ENCODE data around the gene TCF12.

The TCF12 gene

DNA sequence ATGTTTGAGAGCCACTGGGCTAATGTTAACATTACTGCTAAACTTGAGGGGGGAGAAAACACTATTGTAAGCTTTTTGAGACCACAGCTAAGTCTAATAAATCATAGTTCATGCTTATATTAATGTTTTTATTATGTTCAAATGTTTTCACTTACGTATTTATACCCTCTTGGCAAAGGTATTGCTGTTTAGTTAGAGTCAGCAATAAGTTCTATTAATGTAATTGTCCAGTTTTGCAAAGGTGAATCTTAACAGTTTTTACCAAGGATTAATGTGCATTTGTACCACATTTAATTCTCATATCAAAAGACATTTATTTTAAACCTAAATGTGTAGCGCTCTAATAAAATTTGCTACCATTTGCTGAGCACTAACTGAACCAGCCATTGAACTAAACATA is 251.2 kb downstream of the TCF12 start:
- no peak for DNase-seq (ENCODE audit: low spot score)

DNA sequence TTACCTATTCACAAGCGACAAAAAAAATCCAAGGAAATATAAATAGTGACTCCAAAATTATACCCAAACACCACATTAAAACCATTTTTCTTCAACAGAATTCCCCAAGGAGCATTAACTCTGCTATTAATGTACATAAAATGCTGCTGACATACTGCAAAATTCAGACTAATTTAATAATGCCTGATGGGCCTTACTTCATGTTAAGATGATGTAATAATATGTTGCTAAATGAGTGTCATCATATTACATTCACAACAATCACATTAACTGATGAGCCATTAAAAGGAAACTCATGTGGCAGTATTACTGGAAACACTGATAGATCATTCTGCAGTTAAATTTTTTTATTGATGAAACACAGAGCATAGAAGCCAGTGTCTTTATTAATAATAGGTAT is 253.0 kb downstream of the TCF12 start:
- no peak for DNase-seq (ENCODE audit: low spot score)

DNA sequence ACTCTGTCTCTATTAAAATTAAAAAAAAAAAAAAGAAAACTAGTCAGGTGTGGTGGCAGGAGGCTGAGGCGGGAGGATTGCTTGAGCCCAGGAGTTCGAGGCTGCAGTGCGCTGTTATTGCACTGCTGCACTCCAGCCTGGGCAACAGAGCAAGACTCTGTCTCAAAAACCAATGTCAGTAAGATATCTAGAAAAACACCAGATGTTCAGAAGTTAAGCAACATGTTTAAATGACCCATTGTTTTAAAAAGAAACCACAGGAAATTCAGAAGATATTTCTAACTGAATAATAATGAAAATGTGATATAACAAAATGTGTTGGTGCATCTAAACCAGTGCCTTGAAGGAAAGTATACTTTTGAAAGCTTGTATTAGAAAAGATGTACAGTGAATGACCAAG is 254.5 kb downstream of the TCF12 start:
- DNase-seq (ENCODE audit: low spot score), result no peak

DNA sequence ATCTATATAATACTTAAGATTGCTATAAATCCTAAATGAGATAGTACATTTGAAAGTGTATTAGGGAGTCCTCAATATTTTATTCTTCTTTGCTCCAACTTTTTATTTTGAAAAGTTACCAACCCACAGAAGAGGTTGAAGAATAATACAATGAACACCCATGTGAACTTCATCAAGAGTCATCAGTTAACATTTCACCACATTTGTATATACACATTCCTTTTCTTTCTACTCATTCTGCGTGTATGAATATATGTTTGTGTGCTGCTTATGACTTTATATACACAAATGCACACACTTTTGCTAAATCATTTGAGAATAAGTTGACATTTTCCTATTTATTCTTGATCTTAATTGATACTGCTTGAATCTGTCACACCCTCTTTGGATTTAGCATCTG is 264.6 kb downstream of the TCF12 start:
- peak; percentile 21 for DNase-seq (ENCODE audit: low spot score)

DNA sequence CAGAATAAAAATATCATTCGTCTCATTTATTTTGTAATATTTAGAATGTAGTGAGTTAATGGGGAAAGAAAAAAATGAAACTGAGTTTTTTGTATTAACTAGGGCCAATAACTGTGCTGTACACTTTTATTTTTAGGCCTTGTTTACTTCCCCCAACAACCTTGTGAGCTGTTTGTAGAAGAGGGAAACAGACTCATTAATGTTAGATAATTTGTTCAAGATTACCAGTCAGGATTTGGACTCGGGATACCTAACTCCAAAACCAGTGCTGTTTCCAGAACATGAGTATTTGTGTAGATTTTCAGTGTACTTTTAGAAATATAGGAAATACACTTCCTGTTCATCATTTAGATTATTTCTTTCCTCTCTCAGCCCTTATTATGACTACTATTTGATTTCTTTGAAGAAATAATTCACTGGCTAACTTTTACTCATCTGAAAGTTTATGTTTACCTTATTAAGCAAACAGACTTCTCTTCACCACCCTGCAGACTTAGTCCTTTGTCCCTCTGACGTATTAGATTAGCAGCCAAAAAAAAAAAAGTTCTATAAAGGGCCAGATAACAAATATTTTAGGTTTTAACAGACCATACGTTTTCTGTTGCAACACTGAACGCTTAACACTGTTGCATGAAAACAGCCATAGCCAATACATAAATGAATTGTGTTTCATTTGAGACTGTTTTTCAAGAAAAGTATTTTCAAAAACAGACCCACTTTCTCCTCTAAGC is 265.3 kb downstream of the TCF12 start:
- no peak for DNase-seq (ENCODE audit: low spot score)

DNA sequence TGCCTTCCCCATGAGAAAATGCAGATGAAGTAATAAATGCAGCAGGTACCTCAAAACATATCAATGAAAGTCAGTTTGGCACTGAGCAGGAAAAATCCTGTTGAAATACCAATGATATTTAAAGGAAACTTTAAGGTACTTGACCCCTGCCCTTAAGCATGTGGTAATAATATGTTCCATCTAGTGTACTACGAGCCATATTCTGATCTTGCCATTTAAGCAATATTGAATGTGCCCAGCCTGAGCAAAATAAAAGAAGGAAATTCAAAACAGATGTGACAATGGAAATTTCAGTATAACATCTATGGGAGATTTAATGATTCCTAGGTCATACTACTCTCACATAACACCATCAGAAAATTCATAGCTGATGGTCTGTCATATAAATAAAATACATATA is 266.1 kb downstream of the TCF12 start:
- no peak for DNase-seq (ENCODE audit: low spot score)

DNA sequence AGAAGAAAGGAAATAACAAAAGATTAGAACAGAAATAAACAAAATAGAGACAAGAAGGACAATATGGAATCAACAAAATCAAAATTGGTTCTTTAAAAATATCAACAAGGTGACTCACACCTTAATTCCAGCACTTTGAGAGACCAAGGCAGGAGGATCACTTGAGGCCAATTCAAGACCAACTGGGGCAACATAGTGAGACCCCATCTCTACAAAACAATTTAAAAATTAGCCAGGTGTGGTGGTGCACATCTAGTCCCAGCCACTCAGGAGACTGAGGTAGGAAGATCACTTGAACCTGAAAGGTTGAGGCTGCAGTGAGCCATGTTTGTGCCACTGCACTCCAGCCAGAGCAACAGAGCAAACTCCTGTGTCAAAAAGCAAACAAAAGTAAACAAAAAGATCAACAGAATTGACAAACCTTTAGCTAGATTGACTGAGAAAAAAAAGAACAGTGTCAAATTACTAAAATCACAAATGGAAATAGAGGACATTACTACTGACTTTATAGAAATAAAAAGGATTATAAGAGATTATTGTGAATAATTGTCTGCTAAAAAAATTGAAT is 267.1 kb downstream of the TCF12 start:
- DNase-seq (ENCODE audit: low spot score), result no peak

DNA sequence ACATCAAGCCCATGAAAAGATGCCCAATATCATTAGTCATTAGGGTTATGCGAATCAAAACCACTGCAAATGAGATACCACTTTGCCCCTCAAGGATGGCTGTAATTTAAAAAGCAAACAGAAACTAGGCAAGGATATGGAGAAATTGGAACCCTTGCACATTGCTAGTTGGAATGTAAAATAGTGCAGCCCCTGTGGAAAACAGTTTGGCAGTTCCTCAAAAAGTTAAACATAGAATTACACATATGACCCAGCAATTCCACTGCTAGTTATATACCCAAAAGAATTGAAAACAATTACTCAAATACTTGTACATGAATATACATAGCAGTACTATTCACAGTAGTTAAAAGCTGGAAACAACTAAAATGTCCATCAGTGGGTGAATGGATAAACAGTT is 271.0 kb downstream of the TCF12 start:
- no peak for DNase-seq (ENCODE audit: low spot score)

DNA sequence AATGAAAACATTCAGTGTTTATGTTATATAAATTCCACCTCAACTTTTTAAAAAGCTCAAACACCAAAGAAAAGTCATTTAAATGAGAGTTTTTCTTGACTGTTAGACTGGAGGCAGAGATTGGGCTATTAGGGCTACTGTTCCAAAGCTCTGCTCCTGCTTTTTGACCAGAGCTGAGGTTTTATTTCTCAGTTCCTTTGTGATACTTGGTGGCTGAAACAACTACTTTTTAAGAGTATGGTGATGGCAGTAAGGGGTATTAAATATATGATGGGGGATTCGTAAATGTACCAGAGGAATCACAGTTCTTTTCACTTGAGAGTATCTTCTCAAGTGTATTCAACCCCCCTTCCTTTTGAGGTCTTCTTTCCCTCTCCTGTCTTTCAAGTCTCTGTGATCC is 271.8 kb downstream of the TCF12 start:
- no peak for DNase-seq (ENCODE audit: low spot score)

DNA sequence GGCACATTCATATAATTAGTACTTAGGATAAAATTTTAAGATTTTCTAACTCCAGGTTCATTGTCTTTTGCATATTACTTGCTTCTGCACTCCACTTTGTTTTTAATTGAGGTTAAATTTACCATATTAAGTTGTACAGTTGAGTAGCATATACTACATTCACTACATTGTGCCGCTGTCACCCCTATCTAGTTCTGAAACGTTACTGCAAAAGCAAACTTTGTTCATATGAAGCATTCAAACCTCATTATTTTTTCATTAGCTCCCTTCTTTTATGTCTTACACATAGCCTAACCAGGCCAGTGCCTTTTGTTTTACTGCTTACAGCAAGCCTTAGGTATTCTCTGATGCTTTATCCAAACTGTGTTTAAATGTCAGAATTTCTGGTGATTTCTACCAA is 274.7 kb downstream of the TCF12 start:
- no peak for DNase-seq (ENCODE audit: low spot score)

DNA sequence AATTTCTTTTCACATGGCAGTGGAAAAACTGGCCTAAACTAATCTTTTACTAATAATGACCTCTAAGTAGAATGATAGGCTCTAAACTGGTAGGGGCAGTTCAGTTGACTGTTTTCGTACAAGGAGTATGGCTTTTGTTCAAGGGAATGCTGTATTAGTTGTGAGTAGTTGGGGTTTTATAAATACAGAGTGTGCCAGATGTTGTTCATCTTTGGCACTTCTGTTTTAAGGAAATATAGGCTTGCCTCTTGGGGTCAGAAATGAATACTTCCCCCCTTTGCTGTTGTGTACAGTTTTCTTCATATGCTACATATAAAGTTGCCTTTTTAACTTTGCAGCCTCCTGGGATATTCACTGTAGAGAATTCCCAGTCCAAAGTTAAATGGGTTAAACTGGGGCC is 276.9 kb downstream of the TCF12 start:
- no peak for DNase-seq (ENCODE audit: low spot score)

DNA sequence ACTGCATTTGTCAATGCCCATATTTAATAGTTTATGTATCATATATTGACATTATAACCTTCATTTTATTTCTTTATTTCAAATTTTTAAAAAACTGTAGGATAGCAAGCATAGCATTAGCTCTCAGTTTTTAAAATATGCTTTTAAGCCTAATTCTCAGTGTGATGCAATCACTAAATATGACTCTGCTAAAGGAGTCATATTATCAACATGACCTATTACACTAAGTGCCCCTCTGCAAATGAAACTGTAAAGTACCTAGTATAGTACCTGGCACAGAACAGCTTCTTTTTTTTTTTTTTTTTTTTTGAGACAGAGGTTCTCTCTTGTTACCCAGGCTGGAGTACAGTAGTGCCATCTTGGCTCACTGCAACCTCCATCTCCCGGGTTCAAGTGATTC is 278.4 kb downstream of the TCF12 start:
- no peak for DNase-seq (ENCODE audit: low spot score)

DNA sequence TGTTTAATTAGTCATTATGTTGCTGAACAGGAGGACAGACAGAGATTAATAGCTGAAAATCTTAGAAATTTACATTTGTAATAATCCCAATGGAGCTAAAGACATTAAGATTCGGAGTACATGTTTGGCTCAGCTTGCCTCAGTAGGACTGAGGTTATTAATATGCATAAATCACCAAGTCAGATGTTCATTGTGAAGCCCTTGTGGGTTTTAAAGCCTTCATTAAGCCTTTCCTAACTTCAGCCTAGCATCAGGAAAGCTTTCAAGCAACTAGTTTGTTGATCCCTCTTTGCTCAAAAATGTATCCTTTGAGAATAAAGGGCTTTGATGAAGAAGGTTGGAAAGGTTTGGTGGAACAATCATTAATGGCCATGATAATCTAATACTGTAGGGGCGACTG is 279.7 kb downstream of the TCF12 start:
- DNase-seq (ENCODE audit: low spot score), result no peak

DNA sequence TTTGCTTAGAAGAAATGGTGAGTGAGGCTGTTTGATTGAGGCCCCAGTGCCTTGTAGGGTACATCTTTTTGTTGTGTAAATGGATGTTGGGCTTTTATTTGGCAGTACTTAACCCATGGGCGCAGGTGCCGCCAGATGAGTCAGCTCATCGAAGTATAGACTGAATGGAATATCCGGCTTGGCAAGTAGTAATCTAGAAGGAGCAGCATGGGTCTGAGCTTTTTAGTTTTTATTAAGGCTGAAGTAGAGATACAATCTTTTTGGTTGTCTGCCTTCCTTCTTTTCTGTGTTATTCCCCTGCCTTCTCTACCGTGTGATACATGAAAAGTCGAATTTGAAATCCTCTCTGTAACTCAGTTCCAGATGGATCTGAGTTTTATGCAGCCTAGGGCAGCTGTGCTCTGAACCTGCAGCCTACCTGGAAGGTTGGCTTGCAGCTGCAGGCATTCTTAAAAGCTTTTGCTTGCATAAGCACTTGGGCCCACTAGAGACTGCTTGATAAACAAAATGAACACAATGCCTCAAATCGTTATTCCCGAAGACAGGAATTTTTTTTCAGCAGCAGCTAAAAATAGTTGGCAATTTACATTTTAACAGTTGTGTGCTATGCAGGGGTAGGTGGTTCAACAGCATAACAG is 280.3 kb downstream of the TCF12 start:
- no peak for DNase-seq (ENCODE audit: low spot score)

DNA sequence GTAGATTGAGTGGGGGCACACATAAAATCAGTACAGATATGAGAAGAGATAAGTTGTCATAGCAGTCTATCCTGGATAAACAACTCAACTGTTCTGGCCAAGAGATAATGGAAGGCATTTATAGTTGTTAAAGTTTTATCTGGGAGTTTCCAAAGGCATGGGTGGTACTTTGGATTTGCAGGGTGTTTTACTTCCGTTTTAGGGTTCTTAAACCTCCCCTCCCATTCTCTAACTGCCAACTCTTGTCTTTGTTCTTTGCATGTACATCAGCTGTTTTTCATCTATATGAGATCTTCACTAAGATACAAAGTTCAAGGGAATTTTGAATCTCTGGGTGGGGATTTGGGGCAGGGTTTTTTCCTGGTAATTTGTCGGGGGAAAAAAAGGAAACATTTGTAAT is 283.1 kb downstream of the TCF12 start:
- DNase-seq (ENCODE audit: low spot score), result no peak

DNA sequence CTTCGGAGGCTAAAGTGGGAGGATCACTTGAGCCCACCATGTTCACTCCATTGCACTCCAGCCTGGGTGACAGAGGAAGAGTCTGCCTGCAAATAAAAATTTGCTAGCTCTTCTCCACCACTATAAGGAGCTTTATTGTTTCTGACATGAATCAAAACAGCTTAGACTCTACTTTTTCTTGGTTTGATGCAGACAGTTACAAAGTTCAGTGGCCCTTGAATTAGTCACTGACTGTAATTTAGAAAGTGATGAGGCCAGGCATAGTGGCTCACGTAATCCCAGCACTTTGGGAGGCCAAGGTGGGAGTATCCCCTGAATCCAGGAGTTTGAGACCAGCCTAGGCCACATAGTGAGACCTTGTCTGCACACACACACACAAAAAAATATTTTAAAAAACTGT is 285.5 kb downstream of the TCF12 start:
- DNase-seq (ENCODE audit: low spot score), result no peak

DNA sequence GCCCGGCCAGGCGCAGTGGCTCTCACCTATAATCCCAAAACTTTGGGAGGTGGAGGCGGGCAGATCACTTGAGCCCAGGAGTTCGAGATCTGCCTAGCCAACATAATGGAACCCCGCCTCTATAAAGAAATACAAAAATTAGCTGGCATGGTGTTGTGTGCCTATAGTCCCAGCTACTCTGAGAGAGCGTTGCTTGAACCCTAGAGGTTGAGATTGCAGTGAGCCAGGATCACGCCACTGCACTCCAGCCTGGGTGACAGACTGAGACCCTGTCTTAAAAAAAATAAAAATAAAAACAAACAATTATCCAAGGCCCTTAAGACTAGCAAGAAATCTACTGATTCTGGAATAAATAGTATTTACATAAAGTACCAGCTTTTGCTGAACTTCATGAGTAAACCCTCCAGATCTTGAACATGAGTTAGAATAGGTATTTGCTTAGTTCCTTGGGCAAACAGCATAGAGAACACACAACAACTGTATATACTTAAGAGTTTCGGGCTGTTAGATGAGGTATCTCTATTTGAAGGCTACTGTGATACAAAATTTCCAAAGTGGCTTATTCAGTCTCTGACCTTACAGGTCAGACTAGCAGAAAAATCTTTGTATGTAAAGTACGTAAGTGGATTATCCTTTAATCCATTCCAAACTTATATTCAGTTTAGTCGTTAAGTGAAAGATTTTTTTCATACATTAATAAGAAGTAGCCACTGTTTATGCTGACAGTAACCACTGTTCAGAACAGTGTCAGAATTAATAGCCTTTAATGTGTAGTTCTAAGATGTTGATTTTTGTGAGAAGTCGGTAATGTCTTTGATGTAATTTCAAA is 286.8 kb downstream of the TCF12 start:
- DNase-seq (ENCODE audit: low spot score), result no peak

DNA sequence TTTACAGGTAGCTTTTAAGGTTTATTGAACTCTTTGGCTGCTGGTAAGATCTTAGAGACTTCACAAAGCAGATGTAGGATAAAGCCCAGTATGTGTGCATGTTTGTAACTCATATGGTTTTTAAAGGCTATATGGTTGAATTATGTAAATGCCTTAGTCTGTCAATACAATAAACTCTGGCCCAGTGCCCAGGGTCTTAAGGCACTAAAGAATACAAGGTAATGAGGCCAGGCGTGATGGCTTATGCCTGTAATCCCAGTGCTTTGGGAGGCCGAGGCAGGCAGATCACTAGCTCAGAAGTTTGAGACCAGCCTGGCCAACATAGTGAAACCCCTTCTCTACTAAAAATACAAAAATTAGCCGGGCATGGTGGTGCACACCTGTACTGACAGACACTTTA is 287.6 kb downstream of the TCF12 start:
- no peak for DNase-seq (ENCODE audit: low spot score)

DNA sequence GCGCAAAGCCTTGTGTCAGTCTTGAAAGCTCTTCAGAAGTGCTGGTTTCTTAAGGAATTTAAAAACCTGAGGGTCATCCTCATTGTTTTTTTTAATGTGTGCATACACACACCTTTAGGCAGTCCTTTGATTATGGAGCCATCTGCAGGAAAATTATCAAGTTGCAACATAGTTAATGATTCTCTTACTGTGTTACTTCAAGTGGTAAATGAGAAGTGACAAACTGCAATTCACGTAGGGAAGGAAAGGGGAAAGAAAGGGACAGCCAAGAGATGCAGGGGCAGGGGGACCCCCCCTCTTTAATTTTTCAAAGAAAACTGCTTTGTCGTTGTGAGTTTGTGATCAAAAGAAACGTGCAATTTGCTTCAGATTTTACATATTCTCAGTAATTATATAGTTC is 295.4 kb downstream of the TCF12 start:
- DNase-seq (ENCODE audit: low spot score), result no peak

DNA sequence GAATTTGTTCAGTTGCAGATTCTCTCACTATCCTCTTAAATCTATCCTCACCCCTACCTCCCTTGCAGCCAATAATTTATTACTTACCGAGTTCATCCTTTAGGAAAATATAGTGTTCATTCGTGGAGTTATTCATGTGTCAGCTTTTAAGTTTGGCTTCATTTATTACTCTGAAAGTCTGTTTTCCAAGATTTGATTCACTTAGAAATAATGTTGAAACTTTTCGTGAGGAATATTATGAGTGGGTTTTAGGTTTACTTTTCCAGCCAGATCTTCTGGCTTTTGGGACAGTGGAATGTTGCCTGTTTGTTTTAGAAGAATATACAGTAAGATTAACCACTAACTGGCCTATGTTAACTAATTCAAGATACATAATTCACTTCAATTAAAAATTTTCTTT is 296.9 kb downstream of the TCF12 start:
- DNase-seq (ENCODE audit: low spot score), result no peak

DNA sequence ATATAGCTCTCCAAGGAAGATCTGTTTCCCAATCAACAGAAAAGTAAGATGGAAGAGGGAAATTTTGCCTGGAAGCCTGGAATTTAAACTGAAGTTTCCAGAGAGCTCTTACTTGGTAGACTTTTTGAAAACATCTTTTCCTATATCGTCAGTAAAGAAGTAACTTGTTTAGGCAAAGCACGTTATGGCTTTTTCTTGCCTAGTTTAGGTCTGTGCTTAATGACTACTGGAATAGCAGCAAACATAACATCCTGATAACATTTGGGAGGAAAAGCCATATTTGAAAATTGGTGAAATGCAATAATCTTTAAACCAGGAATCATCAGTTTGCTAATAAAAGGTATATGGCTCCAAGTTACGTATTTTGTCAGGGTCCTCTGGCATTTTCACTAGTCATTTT is 297.4 kb downstream of the TCF12 start:
- DNase-seq (ENCODE audit: low spot score), result no peak

DNA sequence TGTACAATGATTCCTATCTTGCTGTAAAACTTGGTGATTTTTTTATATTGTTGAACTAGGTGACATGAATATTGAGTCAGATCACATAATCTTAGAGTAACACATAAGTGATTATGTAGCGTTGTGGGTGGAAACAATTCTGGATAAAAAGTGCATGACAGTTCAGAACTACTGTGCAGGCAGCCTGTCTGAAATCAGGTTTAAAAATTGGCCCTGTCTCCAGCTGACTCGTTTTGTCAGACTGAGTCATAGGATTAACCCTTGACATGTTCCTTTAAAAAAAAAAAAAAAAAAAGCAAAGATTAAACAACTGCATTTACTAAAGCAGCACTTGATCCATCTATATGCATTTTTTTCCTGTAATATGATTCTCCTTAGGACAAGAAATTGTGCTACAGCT is 297.8 kb downstream of the TCF12 start:
- no peak for DNase-seq (ENCODE audit: low spot score)
